Activated CD8-positive, alpha-beta memory T cell treated with anti-CD3 and anti-CD28 coated beads, Interleukin-2, amount 10 ng/mL, durations not matched to agents 7 days and 5 days (primary cell): Measurements from ENCODE around the gene SLC49A3. TPM values are rescaled to one million over a fixed set of nuclear protein-coding genes. Genes with fewer than 3 reads are reported as not detected.

Experiments
- ATAC-seq: fragments of 150-1000 bp; cut with Tn5 transposase; one replicate; pipeline ENCODE4 v1.10.0; 2021; ENCODE audit warnings: moderate library complexity
- CTCF ChIA-PET: fragments of 350-600 bp; sonication (Branson Sonifier 250); formaldehyde crosslinking; loops from one replicate; lab custom pipeline; 2021; ENCODE audit warnings: antibody characterized with exemption; lab: Charles Lee
- DNase-seq: peaks from one replicate; pipeline ENCODE4 v3.0.0-alpha.2; 2020
- H3K27ac Mint-ChIP-seq: one replicate; pipeline ENCODE4 v1.8.0; 2021; ENCODE audit warnings: mild to moderate bottlenecking, mixed read lengths
- H3K27me3 Mint-ChIP-seq: one replicate; pipeline ENCODE4 v1.8.0; 2021; ENCODE audit warnings: mixed read lengths
- H3K36me3 Mint-ChIP-seq: one replicate; pipeline ENCODE4 v1.8.0; 2021; ENCODE audit warnings: mild to moderate bottlenecking, mixed read lengths
- H3K4me1 Mint-ChIP-seq: one replicate; pipeline ENCODE4 v1.8.0; 2021; ENCODE audit warnings: mixed read lengths
- H3K4me3 Mint-ChIP-seq: one replicate; pipeline ENCODE4 v1.8.0; 2021; ENCODE audit warnings: mild to moderate bottlenecking, moderate library complexity, mixed read lengths
- H3K9me3 Mint-ChIP-seq: one replicate; pipeline ENCODE4 v1.8.0; 2022; ENCODE audit warnings: low read depth, mixed read lengths
- total RNA-seq, 2 experiments: library from RNA; stranded (reverse); gene quantifications; one replicate each; pipeline ENCODE4 v1.2.3, GENCODE V29; 2021

SLC49A3 gene
- total RNA-seq, 2 experiments from 2014 or later = 1.1 to 1.5 TPM

DNA sequence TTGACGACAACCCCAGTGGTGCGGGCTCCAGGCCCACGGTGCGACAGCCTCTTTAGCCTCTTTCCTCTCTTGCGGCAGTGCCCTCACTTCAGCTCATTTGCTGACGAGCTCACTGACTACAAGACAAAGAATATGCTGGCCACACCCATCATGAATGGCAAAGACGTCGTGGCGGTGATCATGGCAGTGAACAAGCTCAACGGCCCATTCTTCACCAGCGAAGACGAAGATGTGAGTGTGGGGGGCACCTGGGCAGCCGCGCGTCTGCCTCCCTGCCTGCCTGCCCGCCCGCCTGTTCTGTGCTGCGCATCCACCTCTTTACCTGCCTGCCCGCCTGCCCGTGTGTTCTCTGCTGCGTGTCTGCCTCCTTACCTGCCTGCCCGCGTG, 54.4 kb downstream of the SLC49A3 start:
- no peaks in the 10 kb centered on the region for H3K4me1 Mint-ChIP-seq
- H3K4me3 Mint-ChIP-seq = no peak overlapping the region
- CTCF ChIA-PET = no interaction called here
- H3K36me3 Mint-ChIP-seq = no peaks in the 10 kb centered on the region
- H3K27me3 Mint-ChIP-seq = peaks cover 2% of the 10 kb centered on the region
- H3K27ac Mint-ChIP-seq = no peak overlapping the region
- DNase-seq (no peak), ATAC-seq (no peak)
- H3K9me3 Mint-ChIP-seq = peaks cover 13% of the 10 kb centered on the region

DNA sequence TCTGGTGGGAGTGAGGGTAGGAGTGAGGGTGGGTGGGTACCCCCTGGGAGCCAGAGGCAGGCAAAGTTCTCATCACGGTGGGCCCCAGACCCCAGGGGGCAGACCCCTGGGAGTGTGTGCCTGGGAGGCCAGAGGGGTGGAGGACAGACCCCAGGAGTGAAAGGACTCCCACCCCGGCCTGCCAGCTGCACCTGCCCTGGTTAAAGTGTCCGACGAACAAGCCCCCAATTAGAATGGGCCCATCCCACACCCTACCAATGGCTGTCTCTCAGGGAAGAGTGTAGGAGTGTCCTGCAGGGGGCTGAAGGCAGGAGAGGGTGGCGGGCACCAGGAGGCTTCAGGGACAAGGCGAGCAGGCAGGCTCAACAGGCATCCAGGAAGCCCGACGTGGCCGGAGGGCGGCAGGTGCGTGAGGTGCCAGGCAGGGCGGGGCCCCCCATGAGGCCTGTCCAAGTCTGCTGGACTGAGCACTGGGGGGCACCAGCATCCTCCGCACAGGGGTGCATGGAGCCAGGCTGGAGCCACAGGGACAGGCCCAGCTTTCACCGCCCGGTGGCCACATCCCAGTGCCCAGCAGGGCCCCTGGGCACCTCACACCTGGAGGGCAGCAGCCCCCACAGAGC, 54.9 kb downstream of the SLC49A3 start:
- Mint-ChIP-seq H3K27ac (no peak overlapping the region), H3K4me1 (no peaks in the 10 kb centered on the region), H3K27me3 (peaks cover 2% of the 10 kb centered on the region), H3K4me3 (no peak overlapping the region), H3K36me3 (no peaks in the 10 kb centered on the region), H3K9me3 (peaks cover 13% of the 10 kb centered on the region)
- CTCF ChIA-PET = no interaction called here
- DNase-seq = no peak
- ATAC-seq = no peak

DNA sequence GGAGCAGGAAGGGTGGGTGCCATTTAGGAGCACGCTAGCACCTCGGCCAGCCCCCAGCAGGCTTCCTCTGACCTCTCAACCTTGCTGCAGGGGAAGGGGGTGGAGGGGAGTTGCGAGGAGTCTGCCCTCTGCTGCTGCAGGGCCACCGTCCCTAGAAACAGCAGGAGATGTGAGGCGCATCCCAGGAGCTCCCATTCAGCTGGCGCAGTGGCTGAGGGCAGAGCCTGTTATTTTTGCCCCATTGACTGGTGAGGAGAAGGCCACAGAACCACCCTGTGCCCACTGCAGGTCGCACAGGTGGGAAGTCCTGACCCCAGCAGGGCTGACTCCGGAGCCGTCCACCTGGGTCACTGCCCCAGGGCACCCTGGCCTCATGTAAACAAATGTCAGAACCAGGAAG, 55.5 kb downstream of the SLC49A3 start:
- Mint-ChIP-seq H3K4me3 (no peak overlapping the region), H3K36me3 (no peaks in the 10 kb centered on the region), H3K27ac (no peak overlapping the region), H3K4me1 (no peaks in the 10 kb centered on the region), H3K27me3 (peaks cover 2% of the 10 kb centered on the region), H3K9me3 (peaks cover 13% of the 10 kb centered on the region)
- CTCF ChIA-PET = no interaction called here
- DNase-seq (no peak), ATAC-seq (no peak)

DNA sequence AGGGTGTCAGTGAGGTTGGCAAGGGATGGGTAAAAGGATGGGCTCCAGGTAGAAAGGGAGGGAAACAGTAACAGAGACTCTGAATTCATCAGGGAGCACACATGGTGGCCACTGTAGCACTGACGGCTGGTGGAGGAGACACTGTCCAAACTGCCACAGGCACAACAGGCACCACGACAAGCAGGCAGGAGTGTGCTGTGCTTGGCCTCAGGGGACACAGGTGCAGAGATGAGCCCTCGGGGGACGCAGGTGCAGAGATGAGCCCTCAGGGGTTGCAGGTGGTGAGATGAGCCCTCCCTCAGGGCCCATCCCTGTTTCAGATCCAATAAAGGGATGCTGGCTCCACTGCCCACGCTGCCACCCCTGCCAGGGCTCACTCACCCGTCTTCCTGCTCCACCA, 56.0 kb downstream of the SLC49A3 start:
- ATAC-seq (no peak), DNase-seq (no peak)
- Mint-ChIP-seq H3K9me3 (peaks cover 13% of the 10 kb centered on the region), H3K27me3 (peaks cover 2% of the 10 kb centered on the region), H3K27ac (no peak overlapping the region), H3K4me3 (no peak overlapping the region), H3K36me3 (no peaks in the 10 kb centered on the region), H3K4me1 (no peaks in the 10 kb centered on the region)
- CTCF ChIA-PET = no interaction called here

DNA sequence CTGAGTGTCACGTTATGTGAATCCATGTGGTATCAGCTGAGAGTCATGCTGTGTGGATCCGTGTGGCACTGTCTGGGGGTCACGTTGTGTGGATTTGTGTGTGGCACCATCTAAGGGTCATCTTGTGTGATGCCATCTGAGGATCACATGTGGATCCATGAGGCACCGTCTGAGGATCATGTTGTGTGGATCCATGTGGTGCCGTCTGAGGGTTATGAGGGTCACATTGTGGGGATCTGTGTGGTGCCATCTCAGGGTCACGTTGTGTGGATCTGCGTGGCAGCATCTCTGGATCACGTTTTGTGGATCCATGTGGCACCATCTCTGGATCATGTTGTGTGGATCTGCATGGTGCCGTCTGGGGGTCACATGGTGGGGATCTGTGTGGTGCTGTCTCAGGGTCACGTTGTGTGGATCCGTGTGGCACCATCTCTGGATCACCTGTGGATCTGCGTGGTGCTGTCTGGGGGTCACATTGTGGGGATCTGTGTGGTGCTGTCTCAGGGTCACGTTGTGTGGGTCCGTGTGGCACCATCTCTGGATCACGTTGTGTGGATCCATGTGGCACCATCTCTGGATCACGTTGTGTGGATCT, 56.7 kb downstream of the SLC49A3 start:
- Mint-ChIP-seq H3K27ac (no peak overlapping the region), H3K36me3 (no peaks in the 10 kb centered on the region), H3K4me1 (no peaks in the 10 kb centered on the region), H3K27me3 (no peaks in the 10 kb centered on the region), H3K4me3 (no peak overlapping the region), H3K9me3 (peaks cover 13% of the 10 kb centered on the region)
- ATAC-seq = no peak
- DNase-seq = no peak
- CTCF ChIA-PET = no interaction called here

Other genes with a start within 250 kb of the SLC49A3 start
- 10 to 100 TPM; 32.9 to 42.3 TPM for gene ZNF721, start 190.0 kb downstream of the SLC49A3 start, total RNA-seq
- gene PIGG, start 189.9 kb downstream of the SLC49A3 start, total RNA-seq = 10 to 100 TPM; 49.7 to 67.5 TPM
- not detected for gene TMEM271, start 112.9 kb downstream of the SLC49A3 start, total RNA-seq
- 10 to 100 TPM; 10.0 to 14.6 TPM for gene PDE6B, start 63.6 kb downstream of the SLC49A3 start, total RNA-seq
- gene ATP5ME, start 14.9 kb downstream of the SLC49A3 start, total RNA-seq = 100 to 1,000 TPM; 213 to 231 TPM
- 10 to 100 TPM; 14.3 to 19.8 TPM for gene MYL5, start 14.6 kb downstream of the SLC49A3 start, total RNA-seq
- gene PCGF3, start 16.7 kb upstream of the SLC49A3 start, total RNA-seq = 10 to 100 TPM; 38.9 to 49.0 TPM
- gene CPLX1, start 137.0 kb upstream of the SLC49A3 start, total RNA-seq = 1 to 10 TPM in 1 of 2 experiments, under 1 TPM in 1; 0.14 to 1.3 TPM
- 100 to 1,000 TPM; 152 to 176 TPM for gene GAK, start 243.2 kb upstream of the SLC49A3 start, total RNA-seq
- gene TMEM175, start 243.3 kb upstream of the SLC49A3 start, total RNA-seq = 10 to 100 TPM; 23.4 to 37.2 TPM